Erythroblast (primary cell): Measurements from ENCODE around the gene PCDHGB7.
"Not testable (repeated sequence)": the region's sequence is repeated elsewhere in the genome, so short reads cannot be mapped to it uniquely, and the experiment has no call there.

ENCODE experiments used
- DNase-seq, 2 experiments: peaks; one replicate each; lab custom pipeline; 2025; lab: John Stamatoyannopoulos, UW
- GATA1 ChIP-seq: IDR thresholded peaks from 2 replicates; pipeline ENCODE4 v1.6.1; 2011; ENCODE audit warnings: low read depth, mild to moderate bottlenecking, control low read depth, low read length, moderate library complexity
- POLR2A ChIP-seq: IDR thresholded peaks from 2 replicates; pipeline ENCODE4 v1.6.1; 2011; ENCODE audit warnings: mild to moderate bottlenecking, low read length

Gene PCDHGB7

DNA sequence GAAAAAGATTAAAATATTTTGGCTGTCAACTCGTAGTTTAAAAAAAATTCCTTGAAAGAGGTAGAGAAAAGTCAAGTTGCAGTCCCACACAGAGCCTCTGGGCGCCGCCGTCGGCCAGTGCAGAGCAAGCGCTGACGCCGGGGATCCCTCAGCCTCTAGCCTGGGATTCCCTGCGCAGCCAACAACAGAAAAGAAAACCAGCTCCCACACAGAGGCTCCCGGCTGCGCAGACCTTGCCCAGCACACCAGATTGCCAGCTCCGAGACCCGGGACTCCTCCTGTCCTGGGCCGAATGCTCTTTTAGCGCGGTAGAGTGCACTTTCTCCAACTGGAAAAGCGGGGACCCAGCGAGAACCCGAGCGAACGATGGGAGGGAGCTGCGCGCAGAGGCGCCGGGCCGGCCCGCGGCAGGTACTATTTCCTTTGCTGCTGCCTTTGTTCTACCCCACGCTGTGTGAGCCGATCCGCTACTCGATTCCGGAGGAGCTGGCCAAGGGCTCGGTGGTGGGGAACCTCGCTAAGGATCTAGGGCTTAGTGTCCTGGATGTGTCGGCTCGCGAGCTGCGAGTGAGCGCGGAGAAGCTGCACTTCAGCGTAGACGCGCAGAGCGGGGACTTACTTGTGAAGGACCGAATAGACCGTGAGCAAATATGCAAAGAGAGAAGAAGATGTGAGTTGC lies at the start of gene PCDHGB7:
Gene PCDHGB7 (plus strand): TSS at position 184 of the 679 bp plus-strand sequence. CDS start 183 bp downstream, at position 367.
- peak; percentile 63 to 73 for DNase-seq

DNA sequence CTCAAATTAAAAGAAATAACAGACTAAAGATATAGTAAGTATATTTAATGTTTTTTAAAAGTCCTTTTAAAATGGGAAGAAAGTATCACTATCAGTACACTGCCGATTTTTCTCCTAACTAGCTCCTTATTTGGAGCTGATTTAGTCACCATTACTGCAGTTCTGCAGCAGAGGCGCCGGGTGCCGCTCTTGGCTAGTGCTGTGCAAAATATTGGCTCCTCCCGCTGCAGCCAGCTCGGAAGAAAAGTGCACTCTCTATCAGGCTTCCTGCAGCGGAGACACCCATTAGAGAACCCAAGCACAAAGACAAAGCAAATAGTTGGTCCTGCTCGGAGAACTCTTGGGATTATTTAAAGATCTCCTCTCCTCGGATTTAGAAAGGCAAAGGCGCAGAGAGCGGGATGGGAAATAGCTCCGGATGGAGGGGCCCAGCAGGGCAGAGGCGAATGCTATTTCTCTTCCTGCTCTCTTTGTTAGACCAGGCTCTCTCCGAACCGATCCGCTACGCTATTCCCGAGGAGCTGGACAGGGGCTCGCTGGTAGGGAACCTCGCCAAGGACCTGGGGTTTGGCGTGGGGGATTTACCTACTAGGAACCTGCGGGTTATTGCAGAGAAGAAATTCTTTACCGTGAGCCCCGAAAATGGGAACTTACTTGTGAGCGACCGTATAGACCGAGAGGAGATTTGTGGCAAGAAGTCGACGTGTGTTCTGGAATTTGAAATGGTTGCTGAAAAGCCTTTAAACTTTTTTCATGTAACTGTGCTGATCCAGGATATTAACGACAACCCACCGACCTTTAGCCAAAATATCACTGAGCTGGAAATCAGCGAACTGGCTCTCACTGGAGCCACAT lies 47.3 kb upstream of the PCDHGB7 start, which contains the start of gene PCDHGB3:
Gene PCDHGB3 (plus strand): TSS at position 249 of the 855 bp plus-strand sequence. CDS start 153 bp downstream, at position 402.
- no peak for TF ChIP-seq POLR2A
- TF ChIP-seq GATA1, result no peak
- DNase-seq, result peak; percentile 4 to 8

DNA sequence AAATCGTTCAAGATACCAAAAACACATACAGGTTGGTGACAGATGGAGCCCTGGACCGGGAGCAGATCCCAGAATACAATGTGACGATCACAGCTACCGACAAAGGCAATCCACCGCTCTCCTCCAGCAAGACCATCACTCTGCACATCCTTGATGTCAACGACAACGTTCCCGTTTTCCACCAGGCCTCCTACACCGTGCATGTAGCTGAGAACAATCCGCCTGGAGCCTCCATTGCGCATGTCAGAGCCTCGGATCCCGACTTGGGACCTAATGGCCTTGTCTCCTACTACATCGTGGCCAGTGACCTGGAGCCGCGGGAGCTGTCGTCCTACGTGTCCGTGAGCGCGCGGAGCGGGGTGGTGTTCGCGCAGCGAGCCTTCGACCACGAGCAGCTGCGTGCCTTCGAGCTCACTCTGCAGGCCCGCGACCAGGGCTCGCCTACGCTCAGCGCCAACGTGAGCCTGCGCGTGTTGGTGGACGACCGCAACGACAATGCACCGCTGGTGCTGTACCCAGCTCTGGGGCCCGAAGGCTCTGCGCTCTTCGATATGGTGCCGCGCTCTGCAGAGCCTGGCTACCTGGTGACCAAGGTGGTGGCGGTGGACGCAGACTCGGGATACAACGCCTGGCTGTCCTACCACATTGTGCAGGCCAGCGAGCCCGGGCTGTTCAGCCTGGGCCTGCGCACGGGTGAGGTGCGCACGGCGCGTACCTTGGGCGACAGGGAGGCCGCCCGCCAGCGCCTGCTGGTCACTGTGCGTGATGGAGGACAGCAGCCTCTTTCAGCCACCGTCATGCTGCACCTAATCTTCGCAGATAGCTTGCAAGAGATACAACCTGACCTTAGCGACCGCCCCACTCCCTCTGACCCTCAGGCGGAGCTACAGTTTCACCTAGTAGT lies 45.7 kb upstream of the PCDHGB7 start:
- TF ChIP-seq GATA1 (no peak), POLR2A (no peak)
- DNase-seq, result no peak

DNA sequence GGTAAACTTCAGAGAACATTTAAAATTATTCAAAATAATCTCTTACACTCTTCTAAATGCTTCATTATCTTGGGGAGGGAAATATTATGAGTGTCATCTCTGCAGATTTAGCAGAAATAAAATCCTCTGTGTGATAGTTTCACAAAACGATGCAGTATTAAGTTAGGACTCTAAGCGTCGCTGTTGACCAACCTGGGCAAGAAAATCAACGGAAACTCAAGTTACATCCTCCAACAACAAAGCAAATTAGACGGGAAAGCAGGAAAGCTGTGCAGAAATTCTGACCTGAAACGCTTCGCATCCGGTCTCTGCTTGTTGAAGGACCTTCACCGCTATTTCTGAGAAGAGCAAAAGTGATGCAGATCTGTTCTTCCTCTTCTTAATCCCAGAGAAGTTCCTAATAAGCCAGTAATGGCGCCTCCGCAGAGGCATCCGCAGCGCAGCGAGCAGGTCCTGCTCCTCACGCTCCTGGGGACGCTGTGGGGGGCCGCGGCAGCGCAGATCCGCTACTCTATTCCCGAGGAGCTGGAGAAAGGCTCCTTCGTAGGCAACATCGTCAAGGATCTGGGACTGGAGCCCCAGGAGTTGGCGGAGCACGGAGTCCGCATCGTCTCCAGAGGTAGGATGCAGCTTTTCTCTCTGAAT lies 43.7 kb upstream of the PCDHGB7 start, which contains the start of gene PCDHGA6:
Gene PCDHGA6 (plus strand): TSS at position 219 of the 645 bp plus-strand sequence. CDS start 193 bp downstream, at position 412.
- peak; percentile 3 to 10 for DNase-seq
- TF ChIP-seq GATA1 (no peak), POLR2A (no peak)

DNA sequence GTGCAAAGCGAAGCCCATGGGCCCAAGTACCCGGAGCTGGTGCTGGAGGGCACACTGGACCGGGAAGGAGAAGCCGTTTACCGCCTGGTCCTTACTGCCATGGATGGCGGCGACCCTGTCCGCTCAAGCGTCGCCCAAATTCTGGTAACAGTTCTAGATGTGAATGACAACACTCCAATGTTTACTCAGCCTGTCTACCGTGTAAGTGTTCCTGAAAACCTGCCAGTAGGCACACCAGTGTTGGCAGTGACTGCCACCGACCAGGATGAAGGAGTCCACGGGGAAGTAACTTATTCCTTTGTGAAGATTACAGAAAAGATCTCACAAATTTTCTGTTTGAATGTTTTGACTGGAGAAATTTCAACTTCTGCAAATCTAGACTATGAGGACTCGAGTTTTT lies 42.9 kb upstream of the PCDHGB7 start:
- TF ChIP-seq GATA1, result no peak
- no peak for TF ChIP-seq POLR2A
- DNase-seq, result no peak

DNA sequence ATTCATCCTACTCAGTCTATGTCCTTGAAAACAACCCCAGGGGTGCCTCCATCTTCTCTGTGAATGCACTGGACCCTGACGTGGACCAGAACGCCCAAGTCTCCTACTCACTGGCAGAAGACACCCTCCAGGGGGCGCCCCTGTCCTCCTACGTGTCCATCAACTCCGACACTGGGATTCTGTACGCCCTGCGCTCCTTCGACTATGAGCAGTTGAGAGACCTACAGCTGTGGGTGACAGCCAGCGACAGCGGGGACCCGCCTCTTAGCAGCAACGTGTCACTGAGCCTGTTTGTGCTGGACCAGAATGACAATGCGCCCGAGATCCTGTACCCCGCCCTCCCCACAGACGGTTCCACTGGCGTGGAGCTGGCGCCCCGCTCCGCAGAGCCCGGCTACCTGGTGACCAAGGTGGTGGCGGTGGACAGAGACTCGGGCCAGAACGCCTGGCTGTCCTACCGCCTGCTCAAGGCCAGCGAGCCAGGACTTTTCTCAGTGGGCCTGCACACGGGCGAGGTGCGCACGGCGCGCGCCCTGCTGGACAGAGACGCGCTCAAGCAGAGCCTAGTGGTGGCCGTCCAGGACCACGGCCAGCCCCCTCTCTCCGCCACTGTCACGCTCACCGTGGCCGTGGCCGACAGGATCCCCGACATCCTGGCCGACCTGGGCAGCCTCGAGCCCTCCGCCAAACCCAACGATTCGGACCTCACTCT lies 41.9 kb upstream of the PCDHGB7 start:
- not testable (repeated sequence) for DNase-seq

DNA sequence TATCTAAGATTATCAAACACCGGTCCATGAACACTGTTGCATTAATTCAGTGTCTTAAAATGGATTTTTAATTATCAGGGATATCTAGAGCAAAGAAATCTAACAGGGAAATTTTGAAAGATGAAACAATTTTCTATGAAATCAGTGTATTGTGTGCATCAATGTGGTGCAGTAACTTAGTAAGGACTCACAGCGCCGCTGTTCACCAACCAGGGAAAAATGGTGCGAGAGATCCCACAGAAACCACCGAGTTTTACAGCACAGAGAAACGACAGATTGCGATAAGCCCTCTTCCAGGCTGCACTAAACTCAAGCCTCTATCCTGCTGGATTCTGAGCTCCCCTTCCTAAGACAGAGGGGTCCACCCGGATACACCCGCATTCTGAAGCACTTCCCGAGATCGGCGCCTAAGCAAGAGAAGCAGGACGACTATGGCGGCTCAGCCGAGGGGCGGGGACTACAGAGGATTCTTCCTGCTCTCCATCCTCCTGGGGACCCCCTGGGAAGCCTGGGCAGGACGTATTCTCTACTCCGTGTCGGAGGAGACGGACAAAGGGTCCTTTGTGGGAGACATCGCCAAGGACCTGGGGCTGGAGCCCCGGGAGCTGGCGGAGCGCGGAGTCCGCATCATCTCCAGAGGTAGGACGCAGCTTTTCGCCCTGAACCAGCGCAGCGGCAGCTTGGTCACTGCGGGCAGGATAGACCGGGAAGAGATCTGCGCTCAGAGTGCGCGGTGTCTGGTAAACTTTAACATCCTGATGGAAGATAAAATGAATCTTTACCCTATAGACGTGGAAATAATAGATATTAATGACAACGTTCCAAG lies 34.8 kb upstream of the PCDHGB7 start, which contains the start of gene PCDHGA7:
Gene PCDHGA7 (plus strand): TSS at position 274 of the 826 bp plus-strand sequence. CDS start 158 bp downstream, at position 432.
- no peak for DNase-seq
- no peak for TF ChIP-seq POLR2A
- no peak for TF ChIP-seq GATA1

DNA sequence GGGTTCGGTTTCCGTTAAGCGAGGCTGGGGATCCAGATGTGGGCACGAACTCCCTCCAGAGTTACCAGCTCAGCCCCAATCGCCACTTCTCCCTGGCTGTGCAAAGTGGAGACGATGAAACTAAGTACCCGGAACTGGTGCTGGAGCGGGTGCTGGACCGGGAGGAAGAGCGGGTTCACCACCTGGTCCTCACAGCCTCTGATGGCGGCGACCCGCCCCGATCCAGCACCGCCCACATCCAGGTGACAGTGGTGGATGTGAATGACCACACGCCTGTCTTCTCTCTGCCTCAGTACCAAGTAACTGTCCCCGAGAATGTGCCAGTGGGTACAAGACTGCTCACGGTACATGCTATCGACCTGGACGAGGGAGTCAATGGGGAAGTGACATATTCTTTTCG lies 34.1 kb upstream of the PCDHGB7 start:
- no peak for DNase-seq
- TF ChIP-seq POLR2A, result no peak
- no peak for TF ChIP-seq GATA1

DNA sequence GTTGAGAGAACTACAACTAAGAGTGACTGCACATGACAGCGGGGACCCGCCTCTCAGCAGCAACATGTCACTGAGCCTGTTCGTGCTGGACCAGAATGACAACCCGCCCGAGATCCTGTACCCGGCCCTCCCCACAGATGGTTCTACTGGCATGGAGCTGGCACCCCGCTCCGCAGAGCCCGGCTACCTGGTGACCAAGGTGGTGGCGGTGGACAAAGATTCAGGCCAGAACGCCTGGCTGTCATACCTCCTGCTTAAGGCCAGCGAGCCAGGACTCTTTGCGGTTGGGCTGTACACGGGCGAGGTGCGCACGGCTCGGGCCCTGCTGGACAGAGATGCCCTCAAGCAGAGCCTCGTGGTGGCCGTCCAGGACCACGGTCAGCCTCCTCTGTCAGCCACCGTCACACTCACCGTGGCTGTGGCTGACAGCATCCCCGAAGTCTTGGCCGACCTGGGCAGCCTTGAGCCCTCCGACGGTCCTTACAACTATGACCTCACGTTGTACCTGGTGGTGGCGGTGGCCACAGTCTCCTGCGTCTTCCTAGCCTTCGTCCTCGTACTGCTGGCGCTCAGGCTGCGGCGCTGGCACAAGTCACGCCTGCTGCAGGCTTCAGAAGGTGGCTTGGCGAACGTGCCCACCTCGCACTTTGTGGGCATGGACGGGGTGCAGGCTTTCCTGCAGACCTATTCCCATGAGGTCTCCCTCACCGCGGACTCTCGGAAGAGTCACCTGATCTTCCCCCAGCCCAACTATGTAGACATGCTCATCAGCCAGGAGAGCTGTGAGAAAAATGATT lies 32.8 kb upstream of the PCDHGB7 start:
- TF ChIP-seq GATA1 (no peak), POLR2A (no peak)

DNA sequence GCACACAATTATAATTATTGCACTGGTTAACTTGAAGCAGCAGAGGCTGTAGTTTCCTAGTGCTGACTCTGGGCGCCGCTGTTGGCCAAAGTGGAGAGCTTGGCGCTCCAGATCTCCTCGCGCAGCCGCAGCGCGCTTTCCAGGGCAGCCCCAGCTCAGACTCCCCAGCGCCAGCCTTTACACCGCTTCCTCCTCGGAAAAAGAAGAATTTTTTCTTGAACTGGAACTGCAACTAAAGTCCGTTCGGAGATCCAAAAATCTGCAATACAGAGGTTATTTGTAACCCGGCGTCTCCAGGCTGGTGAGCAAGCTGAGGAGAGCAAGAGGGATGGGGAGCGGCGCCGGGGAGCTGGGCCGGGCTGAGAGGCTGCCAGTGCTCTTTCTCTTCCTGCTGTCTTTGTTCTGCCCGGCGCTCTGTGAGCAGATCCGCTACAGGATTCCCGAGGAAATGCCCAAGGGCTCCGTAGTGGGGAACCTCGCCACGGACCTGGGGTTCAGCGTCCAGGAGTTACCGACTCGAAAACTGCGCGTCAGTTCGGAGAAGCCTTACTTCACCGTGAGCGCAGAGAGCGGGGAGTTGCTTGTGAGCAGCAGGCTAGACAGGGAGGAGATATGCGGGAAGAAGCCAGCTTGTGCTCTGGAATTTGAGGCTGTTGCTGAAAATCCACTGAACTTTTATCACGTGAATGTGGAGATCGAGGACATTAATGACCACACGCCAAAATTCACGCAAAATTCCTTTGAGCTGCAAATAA lies 29.7 kb upstream of the PCDHGB7 start, which contains the start of gene PCDHGB4:
Gene PCDHGB4 (plus strand): TSS at position 142 of the 755 bp plus-strand sequence. CDS start 187 bp downstream, at position 329.
- DNase-seq, result peak in 1 of 2 experiments; percentile 12

More for the DNA sequence above, 32.8 kb upstream of the PCDHGB7 start:
- no peak for DNase-seq
